SW480 (cell line): ENCODE results near the gene FIP1L1.
"Not testable (repeated sequence)": the region's sequence is repeated elsewhere in the genome, so short reads cannot be mapped to it uniquely, and the experiment has no call there.

Experiments used
- DNase-seq: peaks from one replicate; pipeline ENCODE4 v3.0.0-alpha.2; 2016; ENCODE audit warnings: low spot score

The FIP1L1 gene

GRCh38 chr4:53378171-53378482 is 686 bp downstream of the FIP1L1 start:
- no peak for DNase-seq

GRCh38 chr4:53380221-53380620 is 2.8 kb downstream of the FIP1L1 start:
- no peak for DNase-seq

DNA sequence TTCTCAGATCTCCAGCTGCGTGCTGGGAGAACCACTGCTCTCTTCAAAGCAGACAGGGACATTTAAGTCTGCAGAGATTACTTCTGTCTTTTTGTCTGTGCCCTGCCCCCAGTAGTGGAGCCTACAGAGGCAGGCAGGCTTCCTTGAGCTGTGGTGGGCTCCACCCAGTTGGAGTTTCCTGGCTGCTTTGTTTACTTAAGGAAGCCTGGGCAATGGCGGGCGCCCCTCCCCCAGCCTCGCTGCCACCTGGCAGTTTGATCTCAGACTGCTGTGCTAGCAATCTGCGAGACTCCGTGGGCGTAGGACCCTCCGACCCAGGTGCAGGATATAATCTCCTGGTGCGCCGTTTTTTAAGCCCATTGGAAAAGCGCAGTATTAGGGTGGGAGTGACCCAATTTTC is 32.0 kb downstream of the FIP1L1 start:
- DNase-seq, result not testable (repeated sequence)

- no peak for DNase-seq
Measured at GRCh38 chr4:53419208-53419607, 41.8 kb downstream of the FIP1L1 start.

- no peak for DNase-seq
Measured at GRCh38 chr4:53421791-53422190, 44.4 kb downstream of the FIP1L1 start.

GRCh38 chr4:53422367-53422766 is 44.9 kb downstream of the FIP1L1 start:
- no peak for DNase-seq

- no peak for DNase-seq
Measured at GRCh38 chr4:53424280-53424679, 46.8 kb downstream of the FIP1L1 start.

- DNase-seq, result no peak
Measured at GRCh38 chr4:53427366-53427765, 49.9 kb downstream of the FIP1L1 start.

GRCh38 chr4:53431052-53431451 is 53.6 kb downstream of the FIP1L1 start:
- no peak for DNase-seq

DNA sequence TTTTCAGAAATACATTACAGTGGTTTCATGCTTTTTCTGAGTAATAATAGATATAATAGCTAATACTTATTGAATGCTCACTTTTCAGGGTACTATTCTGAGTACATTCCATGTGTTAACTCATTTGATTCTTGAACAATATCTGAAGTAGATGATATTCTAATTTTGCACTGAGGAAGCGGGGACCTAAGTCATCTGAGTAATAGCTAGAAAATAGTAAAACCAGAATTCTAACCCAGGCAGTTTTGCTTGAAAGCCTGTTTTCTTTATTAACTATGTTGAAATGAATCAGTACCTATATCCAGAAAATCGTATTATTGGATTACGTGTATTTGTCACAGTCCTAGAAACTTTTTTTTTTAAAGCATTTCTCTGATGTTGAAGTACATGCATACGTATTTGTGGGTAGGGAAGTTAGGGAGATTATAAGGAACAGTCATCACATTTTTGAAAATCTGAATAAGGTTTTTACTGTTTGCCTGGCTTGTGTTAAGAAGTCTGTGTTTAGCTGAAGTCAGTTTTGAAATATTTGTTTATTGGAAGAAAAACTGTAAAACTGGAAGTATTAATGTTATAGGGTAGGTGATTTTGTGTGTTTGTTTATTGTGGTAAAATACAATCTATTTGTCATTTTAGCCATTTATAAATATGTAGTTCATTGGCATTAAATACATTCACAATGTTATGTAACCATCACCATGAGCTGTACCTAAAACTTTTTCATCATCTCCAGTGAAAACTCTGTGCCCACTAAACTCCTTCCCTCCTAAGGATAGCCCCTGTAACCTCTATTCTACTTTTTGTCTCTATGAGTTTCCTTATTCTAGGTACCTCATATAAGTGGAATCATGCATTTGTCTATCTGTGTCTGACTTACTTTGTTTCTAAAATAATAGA is 55.3 kb downstream of the FIP1L1 start:
- DNase-seq, result no peak

- no peak for DNase-seq
Measured at GRCh38 chr4:53436251-53436650, 58.8 kb downstream of the FIP1L1 start.

DNA sequence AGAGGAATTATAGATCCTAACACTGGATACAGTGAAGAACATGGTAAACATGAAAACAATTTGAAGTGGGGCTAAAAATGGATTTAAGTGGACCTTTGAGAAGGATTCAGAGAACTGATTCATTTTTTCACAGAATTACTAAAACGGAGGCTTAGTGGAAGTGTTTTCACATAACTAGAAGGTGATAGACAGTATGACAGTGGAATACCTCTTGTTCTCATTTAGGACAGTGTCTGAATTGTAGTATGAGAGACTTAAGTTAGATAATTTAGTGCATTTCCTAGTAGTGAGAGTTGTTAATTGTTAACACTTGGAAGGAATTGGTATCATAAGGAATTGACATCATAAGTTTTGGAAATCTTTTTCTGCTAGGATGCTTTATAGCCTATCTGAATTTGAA is 64.1 kb downstream of the FIP1L1 start:
- no peak for DNase-seq

GRCh38 chr4:53444954-53445353 is 67.5 kb downstream of the FIP1L1 start:
- DNase-seq, result no peak

DNA sequence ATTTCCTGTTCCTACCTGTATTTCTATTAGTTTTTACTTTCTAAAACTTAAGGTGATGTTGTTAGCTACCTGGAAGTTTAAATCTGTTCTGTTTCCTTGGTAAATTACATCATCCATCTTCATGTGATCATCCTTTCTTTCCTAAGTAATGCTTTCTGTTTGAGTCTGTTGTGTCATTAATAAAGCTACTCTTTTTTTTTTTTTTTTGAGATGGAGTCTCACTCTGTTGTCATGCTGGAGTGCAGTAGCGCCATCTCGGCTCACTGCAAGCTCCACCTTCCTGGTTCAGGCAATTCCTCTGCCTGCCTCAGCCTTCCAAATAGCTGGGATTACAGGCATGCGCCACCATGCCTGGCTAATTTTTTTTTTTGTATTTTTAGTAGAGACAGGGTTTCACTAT is 73.3 kb downstream of the FIP1L1 start:
- no peak for DNase-seq

DNA sequence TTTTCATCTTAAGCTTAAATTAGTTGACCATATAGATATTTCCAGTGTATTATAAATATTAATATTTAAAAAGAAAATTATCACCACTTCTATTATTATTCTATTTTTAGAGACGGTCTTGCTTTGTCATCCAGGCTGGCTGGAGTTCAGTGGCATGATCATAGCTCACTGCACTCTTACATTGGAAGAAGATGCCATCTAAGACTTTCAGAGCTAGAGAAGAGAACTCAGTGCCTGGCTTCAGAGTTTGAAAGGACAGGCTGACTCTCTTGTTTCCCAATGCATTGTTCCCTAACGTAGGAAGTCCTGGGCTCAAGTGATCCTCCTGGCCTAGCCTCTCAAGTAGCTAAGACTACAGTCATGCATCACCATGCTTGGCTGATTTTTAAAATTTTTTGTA is 75.9 kb downstream of the FIP1L1 start:
- DNase-seq, result no peak

GRCh38 chr4:53455766-53456165 is 78.3 kb downstream of the FIP1L1 start:
- DNase-seq, result no peak

- no peak for DNase-seq
Measured at GRCh38 chr4:53456178-53456577, 78.7 kb downstream of the FIP1L1 start.

GRCh38 chr4:53459548-53459947 is 82.1 kb downstream of the FIP1L1 start:
- no peak for DNase-seq

GRCh38 chr4:53461244-53461643 is 83.8 kb downstream of the FIP1L1 start:
- DNase-seq, result no peak

DNA sequence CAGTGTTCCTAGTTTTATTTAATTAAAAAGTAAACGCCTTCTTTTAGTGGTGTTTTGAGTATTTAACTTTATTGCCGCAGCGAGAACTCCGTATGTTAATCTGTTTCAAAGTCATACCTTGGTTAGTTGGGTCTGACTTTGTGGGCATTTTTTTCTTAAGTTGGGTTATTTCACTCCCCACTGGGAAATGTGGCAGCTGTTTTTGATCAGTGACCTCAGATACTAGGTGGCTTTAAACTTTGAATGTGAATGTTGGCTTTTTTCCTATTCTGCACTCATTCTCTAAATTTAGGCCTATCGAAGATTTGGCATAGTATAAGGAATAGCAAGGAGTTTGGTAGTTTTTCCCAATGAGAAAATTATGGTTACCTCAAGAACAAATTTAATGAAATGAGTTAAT is 85.9 kb downstream of the FIP1L1 start:
- no peak for DNase-seq

GRCh38 chr4:53465281-53465680 is 87.8 kb downstream of the FIP1L1 start:
- no peak for DNase-seq

GRCh38 chr4:53465891-53466290 is 88.5 kb downstream of the FIP1L1 start:
- no peak for DNase-seq

DNA sequence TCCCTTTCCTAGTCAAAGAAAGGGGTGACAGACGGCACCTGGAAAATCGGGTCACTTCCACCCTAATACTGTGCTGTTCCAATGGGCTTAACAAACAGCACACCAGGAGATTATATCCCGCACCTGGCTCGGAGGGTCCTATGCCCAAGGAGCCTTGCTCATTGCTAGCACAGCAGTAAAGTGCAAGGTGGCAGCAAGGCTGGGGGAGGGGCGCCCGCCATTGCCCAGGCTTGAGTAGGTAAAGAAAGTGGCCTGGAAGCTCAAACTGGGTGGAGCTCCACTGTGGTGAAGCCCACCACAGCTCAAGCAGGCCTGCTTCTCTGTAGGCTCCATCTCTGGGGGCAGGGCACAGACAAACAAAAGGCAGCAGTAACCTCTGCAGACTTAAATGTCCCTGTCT is 89.1 kb downstream of the FIP1L1 start:
- DNase-seq, result not testable (repeated sequence)
